HepG2 (cell line): Measurements from ENCODE around the gene NFS1. TPM values are rescaled to one million over a fixed set of nuclear protein-coding genes. Genes with fewer than 3 reads are reported as not detected.
A peak's percentile ranks its signal among the peaks of the same experiment; 100 is the strongest.

Experiments used
- ATF6 ChIP-seq: sonication (generic); formaldehyde crosslinking; conservative IDR thresholded peaks from 2 replicates; pipeline ENCODE4 v1.4.0; 2020; ENCODE audit warnings: missing genetic modification reagents
- CREB1 ChIP-seq, 2 experiments: fragments of 450-650 bp in 1 of 2; IDR thresholded peaks; 2 replicates each; pipeline ENCODE4 v1.6.1; 2016 to 2017; ENCODE audit warnings: control low read depth in 1 of 2, mild to moderate bottlenecking in 1 of 2, missing compliant biosample characterization in 1 of 2, missing genetic modification characterization in 1 of 2
- EZH2 ChIP-seq: conservative IDR thresholded peaks from 2 replicates; pipeline ENCODE4 v1.6.1; 2012; ENCODE audit warnings: mild to moderate bottlenecking, low read depth, low read length, moderate library complexity
- LRRFIP1 ChIP-seq: sonication (generic); formaldehyde crosslinking; conservative IDR thresholded peaks from 2 replicates; pipeline ENCODE4 v1.4.0; 2020; ENCODE audit warnings: missing genetic modification reagents
- MEIS2 ChIP-seq: sonication (generic); formaldehyde crosslinking; IDR thresholded peaks from 2 replicates; pipeline ENCODE4 v1.9.0; 2021; ENCODE audit warnings: mild to moderate bottlenecking, missing genetic modification reagents
- NFIB ChIP-seq: sonication (generic); formaldehyde crosslinking; IDR thresholded peaks from 2 replicates; pipeline ENCODE4 v1.9.0; 2021; ENCODE audit warnings: missing genetic modification reagents, mild to moderate bottlenecking, borderline replicate concordance
- PCBP2 ChIP-seq: fragments of 200-400 bp; formaldehyde crosslinking; optimal IDR thresholded peaks from 2 replicates; pipeline ENCODE3; 2018; ENCODE audit warnings: low read length, low read depth; ENCODE audit not compliant: poor library complexity, severe bottlenecking
- POLR2A ChIP-seq, 2 experiments: IDR thresholded peaks; 2 replicates each; pipeline ENCODE4 v1.6.1; 2011; ENCODE audit warnings: low read depth in 2 of 2, low read length in 2 of 2, mild to moderate bottlenecking in 1 of 2, moderate library complexity in 1 of 2; ENCODE audit not compliant: insufficient read depth in 1 of 2
- SMC3 ChIP-seq: IDR thresholded peaks from 2 replicates; pipeline ENCODE4 v1.6.1; 2011; ENCODE audit warnings: low read length, improper control_type of control experiment
- TERF1 ChIP-seq: sonication (generic); formaldehyde crosslinking; IDR thresholded peaks from 2 replicates; pipeline ENCODE4 v1.8.0; 2022; ENCODE audit warnings: mild to moderate bottlenecking, missing genetic modification reagents, moderate library complexity
- THYN1 ChIP-seq: sonication (generic); formaldehyde crosslinking; IDR thresholded peaks from 2 replicates; pipeline ENCODE4 v1.8.1; 2023; ENCODE audit warnings: low read depth, mild to moderate bottlenecking, moderate library complexity, missing genetic modification reagents, borderline replicate concordance
- UBTF ChIP-seq: sonication (generic); formaldehyde crosslinking; IDR thresholded peaks from 2 replicates; pipeline ENCODE4 v1.4.0; 2020; ENCODE audit warnings: mild to moderate bottlenecking, missing genetic modification reagents
- ZBTB21 ChIP-seq: sonication (generic); formaldehyde crosslinking; IDR thresholded peaks from 2 replicates; pipeline ENCODE4 v1.4.0; 2020; ENCODE audit warnings: missing genetic modification reagents
- ZBTB34 ChIP-seq: sonication (generic); formaldehyde crosslinking; IDR thresholded peaks from 2 replicates; pipeline ENCODE4 v1.8.0; 2022; ENCODE audit warnings: mild to moderate bottlenecking, missing genetic modification reagents
- ZNF207 ChIP-seq: fragments of 450-650 bp; IDR thresholded peaks from 2 replicates; pipeline ENCODE4 v1.6.1; 2016; ENCODE audit warnings: antibody characterized with exemption, borderline replicate concordance
- ZNF546 ChIP-seq: sonication (generic); formaldehyde crosslinking; conservative IDR thresholded peaks from 2 replicates; pipeline ENCODE4 v1.8.1; 2023; ENCODE audit warnings: mild to moderate bottlenecking, missing genetic modification reagents
- ZNF549 ChIP-seq: sonication (generic); formaldehyde crosslinking; IDR thresholded peaks from 2 replicates; pipeline ENCODE4 v1.5.0; 2020; ENCODE audit warnings: missing genetic modification reagents
- ZNF577 ChIP-seq: sonication (generic); formaldehyde crosslinking; IDR thresholded peaks from 2 replicates; pipeline ENCODE4 v1.4.0; 2020; ENCODE audit warnings: mild to moderate bottlenecking, low read depth, missing genetic modification reagents, borderline replicate concordance
- ZNF629 ChIP-seq: sonication (generic); formaldehyde crosslinking; conservative IDR thresholded peaks from 2 replicates; pipeline ENCODE4 v1.5.0; 2020; ENCODE audit warnings: missing genetic modification reagents
- ZNF7 ChIP-seq: IDR thresholded peaks from 2 replicates; pipeline ENCODE4 v1.6.1; 2016; ENCODE audit warnings: missing biosample characterization, missing genetic modification reagents
- polyA plus RNA-seq, 8 experiments: library from polyadenylated mRNA; depleted of rRNA in 3 of 8; stranded (reverse) in 7 of 8; unstranded in 1 of 8; fragments of >200 nt; fragmentation: Illumina TruSeq in 4 of 8; extraction: Trizol in 4 of 8; gene quantifications; 2 replicates each; pipeline versions ENCODE4 v1.2.1 to v1.2.3, GENCODE V29; 2011 to 2016; ENCODE audit warnings: low read depth in 4 of 8, missing spikeins in 1 of 8, mixed read lengths in 1 of 8; ENCODE audit not compliant: insufficient read depth in 1 of 8
- total RNA-seq, 5 experiments: library from RNA; depleted of rRNA; stranded (reverse); fragments of >200 nt; fragmentation: Illumina TruSeq; extraction: Trizol; gene quantifications; 2 replicates each; pipeline ENCODE4 v1.2.3, GENCODE V29; 2016; ENCODE audit warnings: low read depth in 1 of 5

NFS1 gene
- total and polyA plus RNA-seq, 2 of the 13 experiments (the other 11 are each of a cell fraction or from before 2014, with no cell fraction given), result 65.9 to 88.1 TPM

- TF ChIP-seq ZNF629 (CRISPR knock-in tag) (no peak), ZBTB34 (0 out of 2 replicates have a peak, but pooled peaks have one; percentile 60), ZNF7 (no peak), ZNF546 (CRISPR knock-in tag) (no peak), ATF6 (CRISPR knock-in tag) (no peak), MEIS2 (CRISPR knock-in tag) (no peak; the same call in 1 of the 2 replicates), ZBTB21 (CRISPR knock-in tag) (no peak), ZNF577 (CRISPR knock-in tag) (no peak), POLR2A (IDR thresholded peaks at IDR 0.05; ENCODE audit: insufficient read depth in 1 of 2, low read depth in 2 of 2, low read length in 2 of 2) (peak in 1 of 2 experiments; percentile 57), SMC3 (no peak; the same call in 1 of the 2 replicates), ZNF549 (CRISPR knock-in tag) (no peak), UBTF (CRISPR knock-in tag) (no peak), NFIB (CRISPR knock-in tag) (no peak), LRRFIP1 (no peak), ZNF207 (no peak), THYN1 (CRISPR knock-in tag) (no peak), CREB1 (IDR thresholded peaks at IDR 0.05) (no peak), CREB1 (CRISPR knock-in tag; IDR thresholded peaks at IDR 0.05) (no peak; the same call in 1 of the 2 replicates), PCBP2 (no peak), EZH2 (no peak), TERF1 (CRISPR knock-in tag) (no peak)
Measured at GRCh38 chr20:35702051-35702823, 3.1 kb upstream of the NFS1 start (continued).
